Measurements from ENCODE around the gene STRIP2.
"Not testable (repeated sequence)": the region's sequence is repeated elsewhere in the genome, so short reads cannot be mapped to it uniquely, and the experiment has no call there.

The STRIP2 gene

DNA sequence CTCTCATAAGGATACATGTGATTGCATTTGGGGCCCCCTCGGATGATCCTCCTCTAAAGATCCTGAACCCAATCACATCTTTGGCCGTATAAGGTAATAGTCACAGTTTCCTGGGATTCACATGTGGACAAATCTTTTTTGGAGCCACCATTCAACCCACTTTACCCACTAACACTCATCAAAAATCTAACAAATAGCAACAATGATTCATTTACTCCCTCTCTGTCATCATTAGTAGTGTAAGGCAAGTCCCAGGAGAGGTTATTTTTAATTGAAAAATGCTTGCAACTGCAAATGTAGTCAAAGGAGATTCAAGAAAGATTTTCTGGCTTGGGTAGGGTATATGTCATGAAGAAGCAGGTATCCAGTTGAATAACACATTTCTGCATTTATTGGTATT is 58.2 kb downstream of the STRIP2 start:
- in situ Hi-C loops (cut with MboI; ENCODE audit: low sequenced_read_pairs): no loop called here

DNA sequence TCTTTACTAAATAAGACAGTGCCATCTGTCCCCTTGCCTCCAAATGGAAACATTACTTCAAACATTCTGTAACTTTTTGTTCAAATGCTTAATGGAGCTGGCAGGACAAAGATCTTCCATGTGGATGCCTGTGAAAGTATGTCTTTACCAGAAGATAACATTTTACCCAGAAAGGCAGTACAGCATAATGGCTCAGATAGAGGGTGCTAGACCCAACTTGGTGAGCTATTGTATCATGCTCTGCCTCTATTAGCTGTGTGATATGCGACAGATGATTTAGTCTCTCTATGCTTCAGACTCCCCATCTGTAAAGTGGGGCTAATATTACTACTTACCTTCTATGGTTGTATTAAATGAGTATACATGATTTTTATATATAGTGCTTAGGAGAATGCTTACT is 59.3 kb downstream of the STRIP2 start:
- in situ Hi-C loops (cut with MboI; ENCODE audit: low sequenced_read_pairs): no loop called here

GRCh38 chr7:129494041-129494440 is 59.8 kb downstream of the STRIP2 start:
- in situ Hi-C loops (cut with MboI; ENCODE audit: low sequenced_read_pairs): no loop called here

DNA sequence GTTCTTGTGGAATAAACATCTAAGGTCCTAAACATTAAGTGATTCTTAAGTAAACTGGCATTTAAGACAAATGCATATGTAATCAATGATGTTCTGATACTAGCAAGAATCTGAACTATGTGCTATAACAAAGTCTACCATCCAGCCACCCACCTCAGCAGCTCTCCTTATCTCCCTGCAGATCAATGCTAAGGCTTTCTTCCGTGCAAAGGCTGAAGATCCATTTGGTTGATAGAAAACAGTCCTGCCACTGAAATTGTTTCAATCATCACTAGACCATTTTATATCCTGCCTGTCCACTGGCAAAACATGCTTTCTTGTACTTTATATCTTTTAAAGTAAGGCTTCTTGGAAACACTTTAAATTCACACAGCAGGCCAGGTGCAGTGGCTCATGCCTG is 61.8 kb downstream of the STRIP2 start:
- in situ Hi-C loops (cut with MboI; ENCODE audit: low sequenced_read_pairs): no loop called here

- in situ Hi-C loops (cut with MboI; ENCODE audit: low sequenced_read_pairs): no loop called here
These were observed 62.4 kb downstream of the STRIP2 start for GRCh38 chr7:129496653-129497052.

- in situ Hi-C loops (cut with MboI; ENCODE audit: low sequenced_read_pairs): no loop called here
These were observed 62.9 kb downstream of the STRIP2 start for GRCh38 chr7:129497156-129497555.

DNA sequence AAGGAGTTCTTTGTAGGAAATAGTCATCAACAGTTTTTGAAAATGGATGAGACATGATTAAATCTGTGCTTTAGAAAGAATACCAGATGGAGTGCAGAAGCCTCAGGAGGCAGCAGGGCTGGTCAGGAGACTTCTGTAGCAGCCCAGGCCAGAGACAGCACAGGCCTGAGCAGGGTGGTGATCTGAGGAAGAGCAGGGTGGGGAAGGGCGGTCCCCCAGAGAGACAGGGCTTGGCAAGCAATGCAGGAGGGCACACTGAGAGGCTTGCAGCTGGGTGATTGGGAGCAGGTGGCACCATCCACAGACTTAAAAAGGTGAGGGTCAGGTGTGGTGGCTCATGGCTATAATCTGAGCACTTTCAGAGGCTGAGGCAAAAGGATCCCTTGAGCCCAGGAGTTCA is 63.8 kb downstream of the STRIP2 start:
- in situ Hi-C loops (cut with MboI; ENCODE audit: low sequenced_read_pairs): no loop called here

GRCh38 chr7:129499999-129500398 is 65.8 kb downstream of the STRIP2 start:
- in situ Hi-C loops (cut with MboI; ENCODE audit: low sequenced_read_pairs): no loop called here

- in situ Hi-C loops (cut with MboI; ENCODE audit: low sequenced_read_pairs): no loop called here
These were observed 67.8 kb downstream of the STRIP2 start, which contains the start of gene SMKR1 for GRCh38 chr7:129501760-129502707. TSS of gene SMKR1 (plus strand) at chr7:129502531. CDS start at chr7:129502825, 294 bp downstream.

- in situ Hi-C loops (cut with MboI; ENCODE audit: low sequenced_read_pairs): no loop called here
These were observed 68.8 kb downstream of the STRIP2 start for GRCh38 chr7:129502708-129503685.

DNA sequence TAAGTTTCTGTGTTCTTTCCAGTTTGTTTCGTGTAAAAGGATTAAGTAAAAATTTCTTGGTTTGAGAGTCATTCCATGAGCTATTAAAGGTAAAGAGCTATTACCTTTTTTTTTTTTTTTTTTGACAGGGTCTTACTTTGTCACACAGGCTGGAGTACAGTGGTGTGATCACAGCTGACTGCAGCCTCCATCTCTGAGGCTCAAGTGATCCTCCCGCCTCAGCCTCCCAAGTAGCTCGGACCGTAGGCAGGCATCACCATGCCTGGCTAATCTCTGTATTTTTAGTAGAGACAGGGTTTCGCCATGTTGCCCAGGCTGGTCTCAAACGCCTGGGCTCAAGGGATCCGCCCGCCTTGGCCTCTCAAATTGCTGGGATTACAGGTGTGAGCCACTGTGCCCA is 69.5 kb downstream of the STRIP2 start:
- in situ Hi-C loops (cut with MboI; ENCODE audit: low sequenced_read_pairs): no loop called here

DNA sequence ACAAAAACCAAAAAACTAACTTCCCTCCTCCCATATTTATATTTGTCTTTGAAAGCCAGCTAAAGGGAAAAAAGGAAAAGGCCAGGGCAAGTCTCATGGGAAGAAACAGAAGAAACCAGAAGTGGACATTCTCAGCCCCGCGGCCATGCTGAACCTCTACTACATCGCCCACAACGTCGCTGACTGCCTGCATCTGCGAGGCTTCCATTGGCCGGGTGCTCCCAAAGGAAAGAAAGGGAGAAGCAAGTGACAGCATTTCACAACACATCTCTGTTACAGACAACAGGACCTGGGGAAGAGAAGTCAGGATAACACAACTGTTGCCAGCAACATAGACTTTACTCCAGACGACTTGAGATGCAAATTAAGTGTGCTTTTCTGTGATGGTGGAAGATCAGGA is 78.0 kb downstream of the STRIP2 start:
- in situ Hi-C loops (cut with MboI; ENCODE audit: low sequenced_read_pairs): no loop called here

DNA sequence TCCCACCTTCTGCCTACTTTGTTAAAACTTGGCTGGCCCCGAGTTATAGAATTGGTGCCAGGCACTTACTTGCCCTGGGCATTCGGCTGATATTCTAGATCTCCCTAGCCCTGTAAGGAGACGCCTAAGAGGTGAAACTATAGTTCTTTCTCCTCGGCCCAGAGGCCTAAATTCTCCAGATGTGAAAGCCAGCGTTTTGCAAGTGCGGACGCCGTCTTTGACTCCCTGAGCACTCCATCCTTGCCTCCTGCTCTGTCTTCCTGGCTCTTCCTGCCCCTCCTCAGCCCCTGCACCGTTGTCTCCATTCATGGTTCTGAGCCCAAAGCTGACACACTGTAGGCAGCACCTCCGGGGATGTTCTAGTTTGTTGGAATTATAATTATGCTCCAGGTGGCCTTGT is 79.3 kb downstream of the STRIP2 start:
- in situ Hi-C loops (cut with MboI; ENCODE audit: low sequenced_read_pairs): no loop called here

DNA sequence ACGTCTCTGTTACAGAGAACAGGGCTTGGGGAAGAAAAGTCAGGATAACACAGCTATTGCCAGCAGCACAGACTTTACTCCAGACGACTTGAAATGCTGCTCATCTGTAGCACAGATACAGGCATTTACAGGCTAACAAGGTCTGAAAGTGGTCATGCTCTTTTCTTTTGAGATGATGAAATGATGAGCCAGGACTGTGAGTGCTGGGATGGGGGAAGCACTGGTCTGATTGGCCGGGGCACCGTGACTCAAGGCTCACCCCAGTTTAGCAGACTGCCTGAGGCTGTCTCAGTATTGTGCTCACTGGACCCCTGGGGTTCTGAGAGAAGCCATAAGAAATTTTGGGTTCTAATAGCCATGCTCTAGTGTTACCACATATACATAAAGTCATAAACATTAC is 80.5 kb downstream of the STRIP2 start:
- in situ Hi-C loops (cut with MboI; ENCODE audit: low sequenced_read_pairs): no loop called here

DNA sequence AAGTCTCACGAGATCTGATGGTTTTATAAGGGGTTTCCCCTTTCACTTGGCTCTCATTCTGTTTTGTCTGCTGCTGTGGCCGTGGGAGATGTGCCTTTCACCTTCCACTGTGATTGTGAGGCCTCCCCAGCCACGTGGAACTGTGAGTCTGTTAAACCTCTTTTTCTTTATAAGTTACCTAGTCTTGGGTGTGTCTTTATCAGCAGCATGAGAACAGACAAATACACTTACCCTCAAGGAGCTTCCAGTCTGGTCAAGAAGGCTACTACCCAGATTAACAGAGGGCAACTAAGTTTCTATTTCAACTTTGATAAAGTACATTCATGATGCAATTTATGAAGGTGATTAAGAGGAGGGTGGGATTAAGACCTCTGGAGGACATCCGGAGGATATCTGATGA is 81.1 kb downstream of the STRIP2 start:
- in situ Hi-C loops (cut with MboI; ENCODE audit: low sequenced_read_pairs): no loop called here

GRCh38 chr7:129517931-129518330 is 83.7 kb downstream of the STRIP2 start:
- in situ Hi-C loops (cut with MboI; ENCODE audit: low sequenced_read_pairs): no loop called here

DNA sequence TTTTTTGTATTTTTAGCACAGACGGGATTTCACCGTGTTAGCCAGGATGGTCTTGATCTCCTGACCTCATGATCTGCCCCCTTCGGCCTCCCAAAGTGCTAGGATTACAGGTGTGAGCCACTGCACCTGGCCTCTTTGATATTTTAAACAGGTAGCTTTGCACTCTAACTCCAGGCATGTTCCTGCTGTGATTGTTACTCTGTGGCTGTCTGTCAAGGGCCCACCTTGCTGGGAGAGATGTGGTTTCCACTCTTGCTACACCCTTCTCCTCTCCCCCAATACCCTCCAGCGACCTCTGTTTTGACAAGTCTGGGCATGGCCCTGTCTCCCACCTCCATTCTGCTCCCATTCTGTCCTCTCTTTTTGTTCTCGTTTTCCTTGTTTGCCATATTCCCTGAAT is 85.2 kb downstream of the STRIP2 start:
- in situ Hi-C loops (cut with MboI; ENCODE audit: low sequenced_read_pairs): no loop called here

GRCh38 chr7:129522088-129522970 is 88.1 kb downstream of the STRIP2 start:
- in situ Hi-C loops (cut with MboI; ENCODE audit: low sequenced_read_pairs): no loop called here

- in situ Hi-C loops (cut with MboI; ENCODE audit: low sequenced_read_pairs): no loop called here
These were observed 88.7 kb downstream of the STRIP2 start for GRCh38 chr7:129522971-129523340.

DNA sequence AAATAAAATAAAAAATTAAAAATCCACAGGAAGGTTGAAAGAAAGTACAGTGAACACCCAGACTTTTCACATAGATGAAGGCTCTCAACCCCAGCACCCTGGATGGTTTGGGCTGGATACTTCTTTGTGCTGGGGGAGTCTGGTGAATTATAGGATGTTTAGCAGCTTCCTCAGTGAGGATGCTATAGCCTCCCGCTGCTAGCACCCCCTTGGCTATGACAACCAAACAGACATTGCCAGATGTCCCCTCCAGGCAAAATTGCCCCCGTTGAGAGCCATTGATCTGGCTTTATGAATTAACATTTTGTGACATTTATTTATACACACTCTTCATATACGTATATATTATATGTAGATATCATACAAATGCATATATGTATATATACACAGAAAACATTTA is 89.7 kb downstream of the STRIP2 start:
- in situ Hi-C loops (cut with MboI; ENCODE audit: low sequenced_read_pairs): no loop called here

- in situ Hi-C loops (cut with MboI; ENCODE audit: low sequenced_read_pairs): not testable (repeated sequence)
These were observed 90.2 kb downstream of the STRIP2 start for GRCh38 chr7:129524405-129524804.

Data from HL-60/S4 treated with retinoic acid at 250 ng/mL for 4 days and 3 days (cell line).